WTC11 (cell line): Measurements from ENCODE around the gene GNRH2. TPM values are rescaled to one million over a fixed set of nuclear protein-coding genes. Genes with fewer than 3 reads are reported as not detected.
A peak's percentile ranks its signal among the peaks of the same experiment; 100 is the strongest.

Source experiments
- ATAC-seq: fragments of 200-7000 bp; cut with Tn5 transposase; 2 replicates; pipeline ENCODE4 v1.10.0; 2021; ENCODE audit warnings: mild to moderate bottlenecking, moderate library complexity
- CTCF ChIA-PET: fragments of 300-600 bp; sonication (Branson Sonifier 250); formaldehyde crosslinking; loops from one replicate; lab custom pipeline; 2021; ENCODE audit warnings: antibody characterized with exemption; lab: Charles Lee
- POLR2A ChIA-PET: fragments of 350-600 bp; sonication (Branson Sonifier 250); formaldehyde crosslinking; loops from one replicate; lab custom pipeline; 2021; ENCODE audit warnings: antibody characterized with exemption; lab: Charles Lee
- DNase-seq: peaks from one replicate; pipeline ENCODE4 v3.0.0; 2021; ENCODE audit warnings: low spot score
- H3K27ac Mint-ChIP-seq: 2 replicates; pipeline ENCODE4 v1.8.0; 2021; ENCODE audit warnings: mixed read lengths
- H3K27me3 Mint-ChIP-seq: 2 replicates; pipeline ENCODE4 v1.8.0; 2021; ENCODE audit warnings: low read depth, mild to moderate bottlenecking, moderate library complexity, mixed read lengths
- H3K36me3 Mint-ChIP-seq: 2 replicates; pipeline ENCODE4 v1.8.0; 2021; ENCODE audit warnings: mixed read lengths
- H3K4me1 Mint-ChIP-seq: 2 replicates; pipeline ENCODE4 v1.8.0; 2022; ENCODE audit warnings: mixed read lengths
- H3K4me3 Mint-ChIP-seq: 2 replicates; pipeline ENCODE4 v1.8.0; 2021; ENCODE audit warnings: mild to moderate bottlenecking, moderate library complexity, mixed read lengths
- H3K9me3 Mint-ChIP-seq: 2 replicates; pipeline ENCODE4 v1.8.0; 2021; ENCODE audit warnings: mixed read lengths
- ARID4B ChIP-seq: sonication (generic); formaldehyde crosslinking; IDR thresholded peaks from 2 replicates; pipeline ENCODE4 v1.8.0; 2023; ENCODE audit warnings: missing genetic modification reagents, mild to moderate bottlenecking, borderline replicate concordance
- ATF1 ChIP-seq: sonication (generic); formaldehyde crosslinking; IDR thresholded peaks from 2 replicates; pipeline ENCODE4 v1.8.1; 2023; ENCODE audit warnings: mild to moderate bottlenecking, moderate library complexity, missing genetic modification reagents
- ATF3 ChIP-seq: sonication (generic); formaldehyde crosslinking; conservative IDR thresholded peaks from 2 replicates; pipeline ENCODE4 v1.8.1; 2022; ENCODE audit warnings: mild to moderate bottlenecking, missing genetic modification reagents
- HMGXB4 ChIP-seq: sonication (generic); formaldehyde crosslinking; IDR thresholded peaks from 2 replicates; pipeline ENCODE4 v1.8.1; 2023; ENCODE audit warnings: mild to moderate bottlenecking, moderate library complexity, missing genetic modification reagents
- NR3C1 ChIP-seq: sonication (generic); formaldehyde crosslinking; conservative IDR thresholded peaks from 2 replicates; pipeline ENCODE4 v1.8.1; 2023; ENCODE audit warnings: low read depth, mild to moderate bottlenecking, missing genetic modification reagents
- PRRX2 ChIP-seq: fragments of 250-450 bp; sonication (Bioruptor Pico); IDR thresholded peaks from 2 replicates; pipeline ENCODE4 v1.8.0; 2021; ENCODE audit warnings: mild to moderate bottlenecking
- RELA ChIP-seq: sonication (generic); formaldehyde crosslinking; IDR thresholded peaks from 2 replicates; pipeline ENCODE4 v1.8.1; 2022; ENCODE audit warnings: missing genetic modification reagents, mild to moderate bottlenecking, borderline replicate concordance
- ZMAT4 ChIP-seq: fragments of 250-450 bp; sonication (Bioruptor Pico); IDR thresholded peaks from 2 replicates; pipeline ENCODE4 v1.9.0; 2021; ENCODE audit warnings: mild to moderate bottlenecking
- ZNF396 ChIP-seq: fragments of 250-450 bp; sonication (Bioruptor Pico); IDR thresholded peaks from 2 replicates; pipeline ENCODE4 v1.8.0; 2021; ENCODE audit warnings: mild to moderate bottlenecking, moderate library complexity, borderline replicate concordance
- ZNF416 ChIP-seq: fragments of 250-450 bp; sonication (Bioruptor Pico); IDR thresholded peaks from 2 replicates; pipeline ENCODE4 v1.9.0; 2021; ENCODE audit warnings: mild to moderate bottlenecking, inconsistent platforms
- total RNA-seq: library from RNA; stranded (reverse); gene quantifications from 3 replicates; pipeline ENCODE4 v1.2.3, GENCODE V29; 2021

GNRH2 gene
- total RNA-seq, 1 experiment from 2014 or later = 1.1 TPM

- H3K27me3 Mint-ChIP-seq = peaks cover 32% of the 10 kb centered on the region
- H3K27ac Mint-ChIP-seq = peak overlapping the region; percentile 41; the same call in 1 of the 2 replicates
- H3K9me3 Mint-ChIP-seq = no peaks in the 10 kb centered on the region
- H3K4me3 Mint-ChIP-seq = no peak overlapping the region
- CTCF ChIA-PET = interaction anchor here (0.8 to 1.0 kb wide), 2 partner anchors 9 to 181 kb away, joined by 3 read pairs; no protein-coding TSS in a partner anchor
- peaks cover 2% of the 10 kb centered on the region for H3K4me1 Mint-ChIP-seq
- no peaks in the 10 kb centered on the region for H3K36me3 Mint-ChIP-seq
- no peak for DNase-seq
- TF ChIP-seq ARID4B = no peak
- TF ChIP-seq ATF1 (CRISPR knock-in tag) = no peak
- no peak for TF ChIP-seq NR3C1 (CRISPR knock-in tag)
- TF ChIP-seq ZMAT4 = no peak
- TF ChIP-seq ATF3 (CRISPR knock-in tag) = no peak
- no peak for TF ChIP-seq RELA
- no peak for TF ChIP-seq HMGXB4 (CRISPR knock-in tag)
- no peak for TF ChIP-seq PRRX2 (CRISPR knock-in tag)
- no peak for TF ChIP-seq ZNF396
- no peak for TF ChIP-seq ZNF416
- TF ChIP-seq, all 79 proteins: peak for 0
- no peak for ATAC-seq
- POLR2A ChIA-PET = interaction anchor here (0.7 kb wide), 1 partner anchor 8 kb away, joined by 3 read pairs; no protein-coding TSS in a partner anchor
Observed at GRCh38 chr20:3094848-3095629, 51.6 kb downstream of the GNRH2 start.

Other genes starting within 250 kb of the GNRH2 start
- gene CPXM1, start 243.0 kb upstream of the GNRH2 start, total RNA-seq = 51.2 to 57.1 TPM (median 54.6 TPM) in 3 replicates
- not detected in 3 replicates for gene C20orf141, start 228.6 kb upstream of the GNRH2 start, total RNA-seq
- gene TMEM239, start 227.3 kb upstream of the GNRH2 start, total RNA-seq = not detected in 3 replicates
- 19.7 to 37.0 TPM (median 33.5 TPM) in 3 replicates for gene PCED1A, start 203.0 kb upstream of the GNRH2 start, total RNA-seq
- gene VPS16, start 202.9 kb upstream of the GNRH2 start, total RNA-seq = 26.2 to 29.1 TPM (median 27.8 TPM) in 3 replicates
- gene PTPRA, start 170.1 kb upstream of the GNRH2 start, total RNA-seq = 43.8 to 48.8 TPM (median 47.2 TPM) in 3 replicates
- gene MRPS26, start 2.4 kb downstream of the GNRH2 start, total RNA-seq = 105 to 111 TPM (median 110 TPM) in 3 replicates
- gene OXT, start 28.0 kb downstream of the GNRH2 start, total RNA-seq = not detected in 3 replicates
- 0.32 to 0.50 TPM (median 0.34 TPM) in 3 replicates for gene AVP, start 41.1 kb downstream of the GNRH2 start, total RNA-seq
- gene FASTKD5, start 116.2 kb downstream of the GNRH2 start, total RNA-seq = 19.7 to 22.1 TPM (median 20.2 TPM) in 3 replicates
- 4.4 to 6.9 TPM (median 5.0 TPM) in 3 replicates for gene UBOX5, start 116.2 kb downstream of the GNRH2 start, total RNA-seq
- 32.6 to 39.4 TPM (median 38.7 TPM) in 3 replicates for gene LZTS3, start 129.9 kb downstream of the GNRH2 start, total RNA-seq
- gene DDRGK1, start 161.1 kb downstream of the GNRH2 start, total RNA-seq = 46.4 to 60.6 TPM (median 52.7 TPM) in 3 replicates
- 83.4 to 104 TPM (median 88.5 TPM) in 3 replicates for gene ITPA, start 165.9 kb downstream of the GNRH2 start, total RNA-seq
- gene SLC4A11, start 195.6 kb downstream of the GNRH2 start, total RNA-seq = 30.4 to 39.5 TPM (median 34.5 TPM) in 3 replicates